Uterus (tissue), 4 donors: ENCODE results near the gene INO80C. TPM values are rescaled to one million over a fixed set of nuclear protein-coding genes. Genes with fewer than 3 reads are reported as not detected.

Source experiments
- DNase-seq, 2 donors: peaks; one replicate each; pipeline ENCODE4 v3.0.0-alpha.2; 2019 to 2020
- H3K27ac ChIP-seq, 2 donors: fragments of 200-600 bp; sonication (generic); 1 replicate in 1 of 2; 2 replicates in 1 of 2; pipeline ENCODE4 v1.5.1; 2016 to 2018
- H3K27me3 ChIP-seq, 2 donors: fragments of 200-600 bp; sonication (generic); one replicate each; pipeline ENCODE4 v1.5.1; 2018 to 2019; ENCODE audit warnings: control low read depth in 1 of 2
- H3K36me3 ChIP-seq, 2 donors: fragments of 200-600 bp; sonication (generic); one replicate each; pipeline ENCODE4 v1.5.1; 2019; ENCODE audit warnings: control low read depth in 1 of 2
- H3K4me1 ChIP-seq, 2 donors: fragments of 200-600 bp; sonication (generic); one replicate each; pipeline ENCODE4 v1.5.1; 2018 to 2019; ENCODE audit warnings: control low read depth in 1 of 2
- H3K4me3 ChIP-seq, 2 donors: fragments of 200-600 bp; sonication (generic); 1 replicate in 1 of 2; 2 replicates in 1 of 2; pipeline ENCODE4 v1.5.1; 2018 to 2019; ENCODE audit warnings: mild to moderate bottlenecking in 1 of 2
- H3K9me3 ChIP-seq, 2 donors: fragments of 200-600 bp; sonication (generic); one replicate each; pipeline ENCODE4 v1.5.1; 2019; ENCODE audit warnings: control low read depth in 1 of 2
- CTCF ChIP-seq, 4 experiments: fragments of 200-600 bp in 2 of 4; fragments of 450-650 bp in 2 of 4; sonication (generic) in 2 of 4; IDR thresholded peaks; one replicate each; pipeline ENCODE4 v1.5.1; 2016 to 2019; ENCODE audit warnings: antibody characterized with exemption in 4 of 4, mild to moderate bottlenecking in 2 of 4, moderate library complexity in 1 of 4
- POLR2A ChIP-seq, 2 donors: fragments of 450-650 bp; IDR thresholded peaks; one replicate each; pipeline ENCODE4 v1.6.1; 2016; ENCODE audit warnings: antibody characterized with exemption in 2 of 2, mild to moderate bottlenecking in 1 of 2, moderate library complexity in 1 of 2
- intact Hi-C: fragments of 100-400 bp; cut with DNase I; formaldehyde crosslinking; loops from one replicate; pipeline ENCODE4 v1.15.1; 2023; ENCODE audit warnings: low total_unique reads
- total RNA-seq, 4 donors: library from RNA; depleted of rRNA in 3 of 4; stranded (reverse); fragments of >200 nt in 3 of 4; gene quantifications; one replicate each; pipeline versions ENCODE4 v1.1.0 to v1.2.4, GENCODE V29; 2014 to 2023
- donor health status: DM: yes; HTN: yes; CAD: no.

Gene INO80C
- total RNA-seq, 4 donors from 2014 or later, result 0.26 to 14.9 (median 7.0) TPM; not detected in 1

- no peak overlapping the region for H3K27ac ChIP-seq
- intact Hi-C loops, result no loop called here
- H3K4me1 ChIP-seq, result no peaks in the 10 kb centered on the region
- H3K4me3 ChIP-seq, result no peak overlapping the region
- no peaks in the 10 kb centered on the region for H3K27me3 ChIP-seq
- DNase-seq, result no peak
- H3K36me3 ChIP-seq, result no peaks in the 10 kb centered on the region
- H3K9me3 ChIP-seq, result no peaks in the 10 kb centered on the region
- no peak for TF ChIP-seq CTCF (IDR thresholded peaks at IDR 0.05)
- TF ChIP-seq POLR2A (IDR thresholded peaks at IDR 0.05), result no peak
These were observed 11.9 kb downstream of the INO80C start for GRCh38 chr18:35485852-35486251.

- no peaks in the 10 kb centered on the region for H3K27me3 ChIP-seq
- H3K4me1 ChIP-seq, result no peaks in the 10 kb centered on the region
- no peak overlapping the region for H3K4me3 ChIP-seq
- intact Hi-C loops, result no loop called here
- DNase-seq, result no peak
- H3K36me3 ChIP-seq, result no peaks in the 10 kb centered on the region
- no peaks in the 10 kb centered on the region for H3K9me3 ChIP-seq
- H3K27ac ChIP-seq, result no peak overlapping the region
- TF ChIP-seq POLR2A (IDR thresholded peaks at IDR 0.05) (no peak), CTCF (IDR thresholded peaks at IDR 0.05) (no peak)
These were observed 13.7 kb downstream of the INO80C start for GRCh38 chr18:35484034-35484433.

GRCh38 chr18:35481960-35482366 is 15.8 kb downstream of the INO80C start:
- H3K27ac ChIP-seq, result no peak overlapping the region
- no peaks in the 10 kb centered on the region for H3K9me3 ChIP-seq
- no peak for TF ChIP-seq CTCF (IDR thresholded peaks at IDR 0.05)
- no peak for TF ChIP-seq POLR2A (IDR thresholded peaks at IDR 0.05)
- intact Hi-C loops, result no loop called here
- no peaks in the 10 kb centered on the region for H3K27me3 ChIP-seq
- no peak for DNase-seq
- no peak overlapping the region for H3K4me3 ChIP-seq
- H3K36me3 ChIP-seq, result no peaks in the 10 kb centered on the region
- no peaks in the 10 kb centered on the region for H3K4me1 ChIP-seq

- H3K4me3 ChIP-seq, result no peak overlapping the region
- DNase-seq, result no peak
- no peaks in the 10 kb centered on the region for H3K27me3 ChIP-seq
- H3K36me3 ChIP-seq, result no peaks in the 10 kb centered on the region
- H3K9me3 ChIP-seq, result no peaks in the 10 kb centered on the region
- intact Hi-C loops, result no loop called here
- H3K27ac ChIP-seq, result no peak overlapping the region
- no peak for TF ChIP-seq CTCF (IDR thresholded peaks at IDR 0.05)
- TF ChIP-seq POLR2A (IDR thresholded peaks at IDR 0.05), result no peak
- H3K4me1 ChIP-seq, result no peaks in the 10 kb centered on the region
These were observed 17.7 kb downstream of the INO80C start for GRCh38 chr18:35479911-35480586.

- Histone ChIP-seq H3K4me1 (no peaks in the 10 kb centered on the region), H3K27ac (no peak overlapping the region), H3K9me3 (no peaks in the 10 kb centered on the region), H3K4me3 (no peak overlapping the region), H3K27me3 (no peaks in the 10 kb centered on the region), H3K36me3 (no peaks in the 10 kb centered on the region)
- TF ChIP-seq CTCF (IDR thresholded peaks at IDR 0.05), result no peak
- TF ChIP-seq POLR2A (IDR thresholded peaks at IDR 0.05), result no peak
- intact Hi-C loops, result no loop called here
- DNase-seq, result no peak
These were observed 19.0 kb downstream of the INO80C start for GRCh38 chr18:35478520-35479435.
